Activated CD4-positive, alpha-beta T cell treated with anti-CD3 and anti-CD28 coated beads, Interleukin-2, amount 50 U/mL, for 16 hours (primary cell): Measurements from ENCODE around the gene MAGI1.
"Not testable (repeated sequence)": the region's sequence is repeated elsewhere in the genome, so short reads cannot be mapped to it uniquely, and the experiment has no call there.

Source experiments
- DNase-seq: peaks from one replicate; pipeline ENCODE4 v3.0.0-alpha.2; 2020

The MAGI1 gene

GRCh38 chr3:65545429-65545828, 493.3 kb downstream of the MAGI1 start:
- no peak for DNase-seq

- not testable (repeated sequence) for DNase-seq
Observed at GRCh38 chr3:65543391-65543790, 495.3 kb downstream of the MAGI1 start.

- DNase-seq: no peak
Observed at GRCh38 chr3:65540666-65541065, 498.1 kb downstream of the MAGI1 start.

- no peak for DNase-seq
Observed at GRCh38 chr3:65539616-65540015, 499.1 kb downstream of the MAGI1 start.

GRCh38 chr3:65538101-65538500, 500.6 kb downstream of the MAGI1 start:
- no peak for DNase-seq

- no peak for DNase-seq
Observed at GRCh38 chr3:65537109-65537508, 501.6 kb downstream of the MAGI1 start.

- no peak for DNase-seq
Observed at GRCh38 chr3:65535260-65535659, 503.5 kb downstream of the MAGI1 start.

GRCh38 chr3:65534805-65535204, 503.9 kb downstream of the MAGI1 start:
- no peak for DNase-seq

- DNase-seq: no peak
Observed at GRCh38 chr3:65532749-65533148, 506.0 kb downstream of the MAGI1 start.

- no peak for DNase-seq
Observed at GRCh38 chr3:65532215-65532614, 506.5 kb downstream of the MAGI1 start.

GRCh38 chr3:65531499-65531898, 507.2 kb downstream of the MAGI1 start:
- no peak for DNase-seq

- no peak for DNase-seq
Observed at GRCh38 chr3:65526656-65527055, 512.1 kb downstream of the MAGI1 start.

- no peak for DNase-seq
Observed at GRCh38 chr3:65524584-65524983, 514.1 kb downstream of the MAGI1 start.

GRCh38 chr3:65523878-65524277, 514.8 kb downstream of the MAGI1 start:
- DNase-seq: no peak

- DNase-seq: no peak
Observed at GRCh38 chr3:65521032-65521431, 517.7 kb downstream of the MAGI1 start.

GRCh38 chr3:65516998-65517397, 521.7 kb downstream of the MAGI1 start:
- DNase-seq: no peak

GRCh38 chr3:65514317-65514716, 524.4 kb downstream of the MAGI1 start:
- DNase-seq: not testable (repeated sequence)

- DNase-seq: not testable (repeated sequence)
Observed at GRCh38 chr3:65509423-65509794, 529.3 kb downstream of the MAGI1 start.

- no peak for DNase-seq
Observed at GRCh38 chr3:65508750-65509422, 529.8 kb downstream of the MAGI1 start.

- no peak for DNase-seq
Observed at GRCh38 chr3:65507437-65507836, 531.3 kb downstream of the MAGI1 start.

GRCh38 chr3:65503776-65504175, 534.9 kb downstream of the MAGI1 start:
- no peak for DNase-seq

GRCh38 chr3:65502526-65502925, 536.2 kb downstream of the MAGI1 start:
- no peak for DNase-seq

GRCh38 chr3:65500398-65501306, 538.1 kb downstream of the MAGI1 start:
- no peak for DNase-seq

- no peak for DNase-seq
Observed at GRCh38 chr3:65497846-65498245, 540.9 kb downstream of the MAGI1 start.
